ENCODE data around the gene XKR7.

- no peak for TF ChIP-seq CTCF (IDR thresholded peaks at IDR 0.05)
- no peak for TF ChIP-seq ZFX (IDR thresholded peaks at IDR 0.05; ENCODE audit: borderline replicate concordance)
Observed at GRCh38 chr20:32052778-32053362, 84.9 kb downstream of the XKR7 start.
